CD1c-positive myeloid dendritic cell (primary cell): ENCODE measurements around the gene LGALS14.
"Not testable (repeated sequence)": the region's sequence is repeated elsewhere in the genome, so short reads cannot be mapped to it uniquely, and the experiment has no call there.

Source experiments
- DNase-seq: peaks from one replicate; pipeline ENCODE4 v3.0.0-alpha.2; 2016; ENCODE audit errors: extremely low spot score

Gene LGALS14

DNA sequence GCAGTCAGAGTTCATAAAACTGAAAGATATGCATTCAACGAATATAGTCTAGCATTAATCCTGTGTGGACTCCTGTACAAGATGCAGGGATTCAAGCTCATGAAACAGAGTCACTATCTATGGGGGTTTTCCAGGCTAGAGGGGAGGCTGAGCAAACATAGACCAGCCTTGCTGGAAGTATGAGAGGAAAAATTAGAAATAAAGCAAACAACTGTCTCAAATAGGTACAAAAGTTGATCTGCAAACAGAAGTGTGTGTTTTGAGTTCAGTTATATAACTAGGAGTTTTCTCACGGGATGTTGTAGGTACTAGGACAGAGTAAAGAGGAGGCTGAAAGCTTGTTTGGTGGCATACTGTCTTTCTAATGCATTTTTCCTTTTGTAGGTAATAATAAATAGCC lies 8.5 kb upstream of the LGALS14 start:
- DNase-seq = no peak

DNA sequence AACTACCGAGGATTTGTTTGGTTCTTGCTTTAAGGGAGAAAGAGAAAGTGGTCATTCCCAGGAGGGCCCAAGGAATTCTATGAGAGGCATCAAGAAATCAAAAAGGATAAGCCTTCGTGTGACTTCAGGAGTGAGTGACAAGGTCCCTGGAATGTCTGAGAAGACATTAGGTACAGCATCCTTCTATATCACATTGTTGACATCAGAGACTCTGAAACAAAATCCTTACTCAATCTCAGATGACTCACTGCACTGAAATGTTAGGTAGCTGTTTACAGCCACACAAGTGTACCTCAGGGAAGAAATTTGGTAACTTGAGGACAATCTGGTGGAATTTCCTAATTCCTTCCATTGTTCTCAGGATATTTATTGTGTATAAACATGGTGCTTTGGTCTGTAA lies 7.9 kb upstream of the LGALS14 start:
- no peak for DNase-seq

DNA sequence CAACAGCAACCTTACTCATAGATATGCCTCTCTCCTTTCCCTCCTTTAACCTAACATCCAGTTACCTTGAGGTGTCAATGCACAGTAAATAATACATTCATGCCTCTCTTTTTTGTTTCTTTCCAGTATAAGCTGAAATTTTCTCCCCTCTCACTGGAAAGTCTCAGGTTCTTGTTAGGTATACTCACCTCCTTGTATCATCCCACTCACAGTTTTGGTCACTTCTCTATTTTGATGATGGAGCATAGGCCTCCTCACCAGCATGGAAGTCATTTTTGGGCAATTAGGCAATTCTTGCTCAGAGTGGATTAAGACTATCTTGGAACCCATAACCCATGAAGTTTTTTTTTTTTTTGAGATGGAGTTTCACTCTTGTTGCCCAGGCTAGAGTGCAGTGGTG lies 5.7 kb upstream of the LGALS14 start:
- no peak for DNase-seq

DNA sequence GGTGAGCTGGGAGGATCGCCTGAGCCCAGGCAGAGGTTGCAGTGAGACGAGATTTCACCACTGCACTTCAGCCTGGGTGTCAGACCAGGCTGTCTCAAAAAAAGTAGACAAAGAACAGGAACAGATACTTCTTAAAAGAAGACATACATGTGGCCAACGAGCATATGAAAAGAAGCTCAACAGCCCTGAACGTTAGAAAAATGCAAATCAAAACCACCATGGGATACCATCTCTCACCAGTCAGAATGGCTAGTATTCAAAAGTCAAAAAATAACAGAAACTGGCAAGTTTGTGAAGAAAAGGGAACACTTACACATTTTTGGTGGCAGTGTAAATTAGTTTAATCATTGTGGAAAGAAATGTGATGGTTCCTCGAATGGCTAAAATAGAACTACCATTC lies 3.0 kb upstream of the LGALS14 start:
- no peak for DNase-seq

DNA sequence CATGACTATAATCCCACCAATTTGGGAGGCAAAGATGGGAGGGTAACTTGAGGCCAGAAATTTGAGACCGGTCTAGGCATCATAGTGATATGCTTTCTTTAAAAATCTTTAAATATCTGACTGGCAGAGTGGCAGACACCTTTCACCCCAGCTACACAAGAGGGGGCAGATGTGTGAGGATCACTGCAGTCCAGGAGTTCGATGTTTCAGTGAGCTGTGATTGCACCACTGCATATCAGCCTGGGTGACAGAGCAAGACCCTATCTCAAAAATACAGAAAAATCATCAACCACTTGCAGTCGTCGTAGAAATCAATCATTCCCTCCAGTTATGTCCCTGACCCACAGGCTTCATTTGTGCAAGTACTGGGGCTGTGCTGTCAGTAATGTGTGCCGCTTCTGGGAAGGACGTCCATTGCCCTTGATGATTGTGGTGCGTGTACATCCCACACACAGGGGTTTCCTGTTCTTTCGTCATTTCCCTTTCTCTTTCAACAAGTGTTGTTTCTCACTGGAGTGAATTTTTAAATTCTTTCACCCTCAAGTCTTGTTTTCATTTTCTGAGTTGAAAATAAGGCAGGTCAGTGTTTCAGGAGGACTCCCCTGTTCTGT lies 1.4 kb downstream of the LGALS14 start:
- no peak for DNase-seq

DNA sequence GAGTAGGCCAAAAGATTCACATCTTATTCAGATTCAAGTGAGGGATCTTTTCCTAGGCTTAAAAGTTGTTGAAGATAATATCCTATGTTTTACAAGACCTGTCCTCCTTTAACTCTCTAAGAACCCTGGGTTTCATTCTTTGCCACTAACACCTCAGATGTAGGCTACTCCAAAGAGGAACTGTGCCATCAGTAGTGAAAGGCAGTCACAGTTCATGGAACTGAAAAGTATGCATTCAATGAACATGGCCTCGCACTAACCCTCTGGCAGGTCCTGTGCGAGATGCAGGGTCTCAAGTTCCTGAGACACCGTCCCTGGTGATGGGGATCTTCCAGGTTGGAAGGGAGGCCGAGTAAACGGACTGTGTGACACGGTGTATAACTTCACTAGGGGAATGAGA lies 4.3 kb downstream of the LGALS14 start:
- DNase-seq = no peak

DNA sequence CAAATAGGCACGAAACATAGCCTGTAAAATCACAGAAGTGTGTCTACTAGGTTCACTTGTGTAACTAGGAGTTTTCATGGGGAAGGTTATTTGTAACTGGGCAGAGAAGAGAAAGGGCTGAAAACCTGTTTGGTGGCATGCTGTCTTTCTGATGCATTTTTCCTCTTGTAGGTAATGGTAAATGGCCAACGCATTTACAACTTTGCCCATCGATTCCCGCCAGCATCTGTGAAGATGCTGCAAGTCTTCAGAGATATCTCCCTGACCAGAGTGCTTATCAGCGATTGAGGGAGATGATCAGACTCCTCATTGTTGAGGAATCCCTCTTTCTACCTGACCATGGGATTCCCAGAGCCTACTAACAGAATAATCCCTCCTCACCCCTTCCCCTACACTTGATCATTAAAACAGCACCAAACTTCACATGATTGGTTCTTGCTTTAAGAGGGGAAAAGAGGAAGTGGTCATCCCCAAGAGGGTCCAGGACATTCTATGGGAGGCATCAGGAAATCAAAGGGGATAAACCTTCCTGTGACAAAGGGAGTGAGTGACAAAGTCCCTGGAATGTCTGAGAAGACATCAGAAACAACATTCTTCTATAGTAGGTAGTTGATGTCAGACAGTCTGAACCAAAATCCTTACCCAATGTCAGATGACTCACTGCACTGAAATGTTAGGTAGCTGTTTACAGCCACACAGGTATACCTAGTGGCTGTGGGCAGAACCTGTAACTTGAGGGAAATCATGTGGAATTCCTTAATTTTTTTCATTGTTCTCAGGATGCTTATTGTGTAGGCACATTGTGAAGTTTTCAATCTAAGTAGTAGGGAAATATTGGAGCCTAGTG lies 5.0 kb downstream of the LGALS14 start:
- no peak for DNase-seq

DNA sequence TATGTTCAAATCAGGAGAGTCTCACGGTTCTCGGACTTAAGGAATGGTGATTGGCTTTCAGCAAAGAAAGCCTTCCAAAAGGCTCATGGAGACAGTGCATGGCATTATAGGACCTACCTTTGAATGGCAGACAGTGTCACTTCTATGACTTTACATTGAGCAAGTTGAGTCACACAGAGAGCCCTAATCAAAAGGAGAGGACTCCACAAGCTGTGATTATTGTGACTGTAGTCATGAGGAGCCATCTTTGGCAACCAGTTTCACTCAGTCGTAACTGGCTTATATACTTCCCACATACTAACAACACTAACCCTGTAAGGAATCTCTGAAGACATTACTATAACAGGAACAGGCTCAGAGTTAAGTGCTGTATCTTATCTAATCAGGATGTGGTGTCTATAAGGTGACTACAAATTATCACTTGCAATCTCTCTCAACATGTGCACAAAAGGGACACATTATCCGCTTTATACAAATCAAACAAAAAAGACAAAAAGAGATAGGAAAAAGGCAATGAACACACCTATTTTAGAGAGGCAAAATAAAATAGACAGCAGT lies 6.1 kb downstream of the LGALS14 start:
- DNase-seq = no peak

DNA sequence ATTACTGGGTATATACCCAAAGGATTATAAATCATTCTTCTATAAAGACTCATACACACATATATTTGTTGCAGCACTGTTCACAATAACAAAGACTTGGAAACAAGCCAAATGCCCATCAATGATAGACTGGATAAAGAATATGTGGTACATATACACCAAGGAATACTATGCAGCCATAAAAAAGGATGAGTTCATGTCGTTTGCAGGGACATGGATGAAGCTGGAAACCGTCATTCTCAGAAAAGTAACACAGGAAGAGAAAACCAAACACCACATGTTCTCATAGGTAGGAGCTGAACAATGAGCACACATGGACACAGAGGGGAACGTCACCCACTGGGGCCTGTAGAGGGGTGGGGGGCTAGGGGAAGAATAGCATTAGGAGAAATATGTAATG lies 15.9 kb downstream of the LGALS14 start:
- DNase-seq = not testable (repeated sequence)

DNA sequence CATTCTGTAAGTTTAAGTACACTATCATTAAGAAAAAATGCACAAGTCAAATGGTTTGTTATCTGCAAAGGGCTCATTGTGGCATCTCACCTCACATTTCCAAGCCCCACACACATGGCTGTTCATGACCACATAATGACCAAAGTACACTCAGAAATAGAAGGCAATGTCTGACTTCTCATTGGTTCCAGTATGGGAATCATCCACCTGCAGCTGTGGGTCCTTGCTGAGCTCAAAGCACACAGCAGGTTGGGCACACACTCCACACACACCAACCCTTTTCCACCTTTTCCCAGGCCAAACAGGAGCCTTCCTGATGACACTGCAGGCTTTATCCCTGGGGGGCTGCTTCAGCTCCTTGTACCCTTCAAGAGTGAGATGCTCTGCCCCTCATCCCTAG lies 21.7 kb downstream of the LGALS14 start:
- DNase-seq = no peak

DNA sequence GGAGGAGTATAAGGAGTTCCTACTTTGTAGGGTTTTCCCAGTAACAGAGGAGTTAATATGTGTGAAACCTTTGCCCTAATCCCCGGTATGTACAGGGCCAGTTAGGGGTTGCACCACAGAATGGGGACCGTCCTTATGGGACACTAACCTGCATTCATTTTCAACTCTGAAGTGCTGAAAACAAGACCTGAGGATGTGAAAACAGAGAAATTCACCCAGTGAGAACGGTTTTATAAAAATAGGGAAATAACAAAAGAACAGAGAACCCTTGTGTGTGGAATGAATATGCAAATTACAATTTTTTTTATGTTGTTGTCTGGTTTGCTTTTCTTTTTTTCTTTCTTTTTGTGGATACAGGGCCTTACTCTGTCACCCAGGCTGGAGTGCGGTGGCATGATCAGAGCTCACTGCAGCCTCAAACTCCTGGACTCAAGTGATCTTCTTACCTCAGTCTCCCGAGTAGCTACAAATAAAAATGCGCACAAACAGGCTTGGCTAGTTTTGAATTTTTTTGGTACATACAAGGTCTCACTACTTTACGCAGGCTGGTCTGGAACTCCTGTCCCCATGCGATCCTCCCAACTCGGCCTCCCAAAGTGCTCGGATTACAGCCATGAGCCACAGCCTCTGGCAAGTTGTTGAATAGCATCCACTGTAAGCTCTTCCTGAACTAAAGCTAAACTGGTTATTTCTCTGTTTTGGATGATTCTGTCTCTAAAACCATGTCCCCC lies 23.0 kb downstream of the LGALS14 start:
- no peak for DNase-seq

DNA sequence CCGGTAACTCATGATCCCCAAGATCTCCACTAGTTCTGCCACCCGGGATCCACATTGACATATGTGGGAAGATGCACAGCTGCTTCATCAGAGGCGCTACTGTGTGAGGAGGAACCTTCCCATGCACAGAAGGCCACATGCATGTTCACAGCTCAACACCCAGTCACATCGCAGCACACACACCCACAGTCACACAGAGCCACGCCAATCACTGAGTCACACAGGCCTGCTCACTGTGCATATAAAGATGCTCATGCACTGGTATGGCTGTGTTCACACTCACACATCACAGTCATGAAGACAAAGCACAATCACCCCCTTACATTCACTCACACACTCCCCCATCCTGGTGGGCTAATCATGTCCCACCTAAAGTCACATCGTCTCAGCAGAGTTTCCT lies 23.8 kb downstream of the LGALS14 start:
- no peak for DNase-seq

DNA sequence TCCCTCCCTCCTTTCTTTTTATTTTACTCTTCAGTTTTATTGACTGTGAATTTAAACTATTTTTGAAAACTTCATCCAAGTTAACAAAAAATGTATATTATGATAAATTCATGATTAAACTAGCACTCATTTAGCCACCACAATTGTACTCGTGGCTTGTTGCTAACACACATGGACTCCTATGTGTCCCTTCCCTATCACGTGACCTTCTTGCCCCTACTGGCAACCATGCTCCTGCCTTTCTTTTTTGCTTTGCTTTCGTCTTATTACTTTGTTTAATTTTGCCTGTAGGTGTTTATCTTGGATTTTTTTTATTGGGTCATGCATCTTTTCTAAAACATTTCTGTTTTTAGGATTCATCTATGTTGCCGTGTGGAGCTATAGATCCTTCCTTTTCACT lies 25.3 kb downstream of the LGALS14 start:
- DNase-seq = no peak

DNA sequence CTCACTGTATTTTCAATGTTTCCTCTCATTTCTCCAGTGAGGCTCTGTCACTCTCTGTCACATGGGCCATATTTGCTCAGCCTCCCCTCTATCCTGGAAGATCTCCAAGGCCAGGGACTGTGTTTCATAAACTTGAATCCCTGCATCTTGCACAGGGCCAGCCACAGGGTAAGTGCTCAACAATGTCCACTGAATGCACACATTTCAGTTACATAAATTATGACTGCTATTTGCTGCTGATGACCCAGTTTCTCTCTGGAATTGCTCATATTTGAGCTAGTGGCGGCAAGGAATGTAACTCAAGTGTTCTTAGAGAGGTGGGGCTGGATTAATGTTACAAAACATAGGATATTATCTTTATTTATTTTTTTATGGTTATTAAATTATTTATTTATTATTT lies 27.4 kb downstream of the LGALS14 start:
- DNase-seq = no peak

DNA sequence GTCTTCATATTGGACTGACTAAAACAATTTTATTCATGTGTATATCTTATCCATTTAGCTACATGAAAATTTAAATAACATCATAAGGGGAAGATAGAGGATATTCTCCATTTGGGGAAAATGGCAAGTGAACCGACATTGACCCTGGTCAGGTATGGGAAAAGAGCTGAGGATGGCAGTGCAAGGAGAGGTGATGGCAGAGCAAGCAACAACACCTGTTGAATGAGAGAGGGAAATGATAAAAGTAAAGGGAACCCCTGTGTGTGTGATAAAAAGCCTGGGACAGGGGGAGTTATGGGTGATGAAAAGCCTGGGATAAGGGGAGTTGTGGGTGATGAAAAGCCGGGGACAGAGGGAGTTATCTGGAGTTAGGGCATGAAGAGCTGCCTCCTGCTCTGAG lies 29.6 kb downstream of the LGALS14 start:
- no peak for DNase-seq

DNA sequence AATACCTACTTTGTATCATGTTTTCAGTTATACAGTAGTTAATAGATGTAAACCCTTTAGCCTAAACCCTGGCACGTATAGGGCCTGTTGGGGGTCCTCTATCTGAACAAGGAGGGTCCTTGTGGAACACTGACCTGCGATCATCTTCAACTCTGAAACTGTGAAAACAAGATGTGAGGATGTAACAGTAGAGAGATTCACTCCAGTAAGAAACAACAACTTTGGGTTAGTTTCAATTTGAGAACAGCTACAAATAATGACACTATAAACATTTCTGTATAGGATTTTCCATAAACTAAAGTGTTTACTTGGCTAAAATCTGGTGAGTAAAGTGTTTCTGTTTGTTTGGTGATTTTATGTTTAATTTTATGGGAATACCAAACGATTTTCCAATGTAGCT lies 31.4 kb downstream of the LGALS14 start:
- no peak for DNase-seq

DNA sequence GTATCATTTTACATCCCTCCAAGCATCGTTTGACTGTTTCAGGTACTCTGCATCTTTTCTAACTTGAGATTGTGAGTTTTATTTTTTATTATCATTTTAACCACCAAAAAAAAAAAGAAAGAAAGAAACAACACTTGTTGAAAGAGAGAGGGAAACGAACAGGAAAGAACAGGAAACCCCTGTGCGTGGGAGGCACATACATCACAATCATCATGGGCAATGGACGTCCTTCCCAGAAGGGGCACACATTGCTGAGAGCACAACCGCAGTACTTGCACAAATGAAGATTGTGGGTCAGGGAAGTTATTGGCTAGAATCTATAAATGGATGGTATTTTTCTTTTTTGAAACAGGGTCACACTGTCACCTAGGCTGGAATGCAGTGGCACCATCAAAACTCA lies 31.8 kb downstream of the LGALS14 start:
- no peak for DNase-seq

DNA sequence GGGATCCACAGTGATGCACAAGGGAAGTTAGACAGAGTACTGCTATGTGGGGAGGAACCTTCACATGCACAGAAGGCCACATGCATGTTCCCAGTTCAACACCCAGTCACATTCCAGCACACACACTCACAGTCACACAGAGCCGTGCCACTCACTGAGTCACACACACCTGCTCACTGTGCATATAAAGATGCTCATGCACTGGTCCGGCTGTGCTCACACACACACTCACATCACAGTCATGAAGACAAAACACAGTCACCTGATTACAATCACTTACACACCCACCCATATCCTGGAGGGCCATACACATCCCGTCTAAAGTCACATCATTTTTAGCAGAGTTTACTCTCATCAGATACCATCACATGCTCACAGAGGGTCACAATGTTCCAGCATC lies 33.1 kb downstream of the LGALS14 start:
- DNase-seq = no peak

DNA sequence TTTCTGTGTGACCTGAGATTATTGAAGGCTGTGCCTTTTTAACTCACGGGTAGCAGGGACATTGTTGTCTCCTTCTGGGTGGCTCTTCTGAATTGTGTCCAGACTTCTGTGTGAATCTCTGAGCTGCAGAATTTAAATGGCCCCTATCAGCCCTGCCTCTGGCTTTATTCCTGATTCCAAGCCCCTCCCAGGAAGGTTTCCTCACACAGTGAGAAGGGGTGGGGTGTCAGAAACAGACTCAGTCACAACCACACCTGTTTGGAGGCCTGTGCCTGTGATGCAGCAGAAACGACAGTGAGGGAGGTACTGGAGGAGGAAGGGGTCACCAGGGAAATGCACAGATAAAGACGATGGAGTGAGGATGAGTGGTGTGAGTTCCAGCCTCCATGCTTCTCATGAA lies 33.6 kb downstream of the LGALS14 start, which contains the start of gene CLC:
TSS of gene CLC (minus strand) at position 139 of the 400 bp plus-strand sequence. CDS start at position 62, 77 bp downstream.
- DNase-seq = no peak

DNA sequence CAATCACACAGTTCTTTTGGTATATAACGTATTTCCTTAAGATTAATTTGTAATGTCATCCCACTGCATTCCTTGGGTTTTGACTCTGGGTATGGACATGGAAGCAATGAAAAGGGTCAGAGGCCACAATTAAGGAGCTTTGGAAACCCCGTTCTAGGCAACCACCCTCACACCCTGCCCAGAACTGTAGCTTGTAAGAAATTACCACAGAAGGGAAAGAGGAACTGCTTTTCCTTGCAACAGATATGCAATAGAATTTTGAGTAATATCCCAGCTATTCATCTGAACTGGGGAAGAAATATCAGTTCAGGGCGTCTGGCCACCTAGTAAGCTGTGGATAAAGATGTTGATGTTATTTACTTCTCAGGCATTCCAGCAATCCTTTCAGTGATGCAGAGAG lies 34.5 kb downstream of the LGALS14 start:
- peak; percentile 28 for DNase-seq

DNA sequence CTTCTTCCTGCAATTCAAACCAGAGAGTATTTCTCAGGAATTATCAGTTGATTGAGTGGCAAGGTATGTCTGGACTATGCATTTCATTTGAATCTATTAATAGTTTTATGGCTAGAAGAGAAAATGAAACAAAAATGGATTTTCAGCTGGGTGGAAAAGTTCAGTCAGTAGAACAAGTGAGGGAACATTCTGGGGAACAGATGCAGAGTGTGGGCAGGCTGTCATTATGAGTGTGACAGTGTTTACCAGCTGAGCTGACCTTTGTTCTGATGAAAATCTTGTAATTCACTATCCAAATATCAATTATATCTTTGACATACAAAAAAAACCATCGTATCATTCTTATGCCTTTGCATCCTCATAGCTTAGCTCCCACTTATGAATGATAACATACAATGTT lies 36.1 kb downstream of the LGALS14 start:
- no peak for DNase-seq

DNA sequence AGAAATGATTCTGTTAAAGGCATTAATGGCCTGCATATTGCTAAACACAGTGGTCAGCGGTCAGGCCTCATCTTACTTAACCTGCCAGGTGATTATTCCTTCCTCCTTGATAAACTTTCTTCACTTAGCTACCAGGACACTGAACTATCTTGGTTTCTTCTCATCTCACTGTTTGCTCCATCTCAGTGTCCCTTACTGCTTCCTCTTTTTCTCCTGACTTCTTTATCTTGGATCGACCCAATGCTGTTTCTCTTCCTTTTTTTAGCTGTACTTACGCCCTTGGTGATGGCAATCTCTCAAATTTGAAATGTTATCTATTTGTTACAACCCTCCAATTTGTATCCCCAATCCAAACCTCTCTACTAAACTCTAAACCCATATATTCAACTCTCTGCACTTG lies 41.4 kb downstream of the LGALS14 start:
- DNase-seq = peak; percentile 32
